ENCODE data around the gene CHMP5.

CHMP5 gene

DNA sequence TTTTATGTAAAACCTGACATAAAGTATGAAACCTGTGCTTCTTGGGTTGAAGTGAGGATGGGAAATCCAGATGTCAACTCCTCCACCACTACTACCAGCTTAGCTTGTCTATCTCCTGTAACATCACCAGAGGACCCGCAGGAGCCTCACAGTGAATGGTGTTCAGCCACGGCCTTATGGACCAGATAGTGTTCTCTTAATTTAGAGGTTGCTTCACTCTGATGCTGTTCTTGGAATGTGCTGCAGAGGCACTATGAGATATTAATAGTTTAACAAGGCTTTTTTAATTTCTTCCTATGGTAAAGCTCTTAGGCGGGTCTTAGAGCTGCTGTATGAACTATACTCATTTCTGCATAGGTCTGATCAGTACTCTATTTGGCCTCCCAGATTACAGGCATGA lies 53.4 kb downstream of the CHMP5 start:
- DNase-seq (ENCODE audit: low read depth): no peak

DNA sequence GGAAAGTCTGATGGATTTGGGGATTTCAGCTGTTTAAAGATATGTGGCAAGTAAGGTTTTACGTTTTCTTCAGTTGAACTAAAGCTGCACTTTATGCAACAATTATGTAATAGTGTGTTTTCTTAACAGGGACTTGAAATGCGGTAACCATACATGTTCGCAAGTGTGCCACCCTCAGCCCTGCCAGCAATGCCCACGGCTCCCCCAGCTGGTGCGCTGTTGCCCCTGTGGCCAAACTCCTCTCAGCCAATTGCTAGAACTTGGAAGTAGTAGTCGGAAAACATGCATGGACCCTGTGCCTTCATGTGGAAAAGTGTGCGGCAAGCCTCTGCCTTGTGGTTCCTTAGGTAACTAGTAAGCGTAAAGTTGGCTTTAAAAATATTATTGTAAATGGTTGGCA lies 53.9 kb downstream of the CHMP5 start:
- DNase-seq (ENCODE audit: low read depth): no peak

GRCh38 chr9:33320230-33320567 lies 55.4 kb downstream of the CHMP5 start:
- no peak for DNase-seq (ENCODE audit: low read depth)

DNA sequence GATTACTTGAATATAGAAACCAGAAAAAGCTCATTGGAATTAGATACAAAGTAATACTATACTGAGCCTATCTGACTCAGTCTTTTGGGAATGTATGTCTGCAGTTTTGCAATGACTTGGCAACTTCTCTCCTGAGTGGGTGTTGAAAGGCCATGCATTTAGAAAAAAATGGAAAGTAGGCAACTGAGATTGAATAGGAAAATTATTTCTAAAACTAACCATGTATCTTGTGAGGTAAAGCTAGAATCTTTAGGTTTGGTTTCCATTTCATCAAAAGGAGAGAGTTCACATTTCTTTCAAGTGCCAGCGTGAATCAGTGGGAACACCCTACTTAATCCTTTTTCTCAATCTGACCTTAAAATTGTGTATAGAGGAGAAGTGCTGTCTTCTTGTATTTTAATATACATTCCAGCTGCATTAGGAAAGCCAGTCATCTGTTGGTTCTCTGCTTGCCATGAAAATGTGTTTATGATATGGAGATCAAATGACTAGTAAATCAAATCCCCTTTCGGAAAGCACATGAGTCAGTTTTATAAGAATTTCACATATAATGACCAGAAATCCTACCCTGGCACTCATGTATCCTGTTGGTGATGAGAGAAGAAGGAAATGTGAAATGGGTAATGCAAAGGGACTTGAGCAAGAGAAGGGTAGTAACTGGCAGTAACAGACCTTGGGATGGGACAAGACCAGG lies 55.9 kb downstream of the CHMP5 start:
- peak; percentile 91 for DNase-seq (ENCODE audit: low read depth)

DNA sequence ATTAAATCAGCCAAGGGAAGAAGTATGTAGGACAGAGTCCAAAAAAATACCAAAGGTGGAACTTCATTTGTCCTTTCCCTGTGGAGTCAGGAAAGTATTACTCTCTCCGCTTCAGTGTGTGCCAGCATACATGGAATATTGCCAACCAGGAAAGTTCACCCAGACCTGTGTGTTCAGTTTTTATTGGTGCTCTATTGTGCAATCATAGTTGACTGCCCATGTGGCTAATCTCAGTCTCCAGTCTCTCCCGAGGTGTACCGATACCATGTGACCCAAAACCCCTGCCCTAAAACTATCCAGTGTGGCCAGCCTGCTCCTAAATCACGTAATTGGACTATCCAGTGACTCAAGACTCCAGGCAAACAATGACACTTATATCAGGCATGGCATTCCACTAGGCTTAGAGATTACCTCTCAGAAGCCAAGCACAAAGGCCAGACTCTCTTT lies 64.3 kb downstream of the CHMP5 start:
- no peak for DNase-seq (ENCODE audit: low read depth)

DNA sequence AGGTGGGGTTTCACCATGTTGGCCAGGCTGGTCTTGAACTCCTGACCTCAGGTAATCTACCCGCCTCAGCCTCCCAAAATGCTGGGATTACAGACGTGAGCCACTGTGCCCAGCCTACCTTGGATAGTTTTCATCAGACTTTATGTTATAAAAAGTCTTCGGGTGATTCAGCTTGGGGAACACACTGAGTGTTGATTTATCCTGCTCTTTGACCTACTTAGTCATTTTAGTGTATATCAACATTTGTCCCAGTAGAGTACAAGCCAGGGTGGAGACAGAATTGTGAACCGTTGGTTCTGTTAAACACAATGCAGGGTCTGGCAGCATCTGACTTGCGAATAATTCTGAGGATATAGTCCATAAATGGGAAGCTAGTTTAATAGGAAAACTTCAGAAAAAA lies 65.1 kb downstream of the CHMP5 start:
- no peak for DNase-seq (ENCODE audit: low read depth)

DNA sequence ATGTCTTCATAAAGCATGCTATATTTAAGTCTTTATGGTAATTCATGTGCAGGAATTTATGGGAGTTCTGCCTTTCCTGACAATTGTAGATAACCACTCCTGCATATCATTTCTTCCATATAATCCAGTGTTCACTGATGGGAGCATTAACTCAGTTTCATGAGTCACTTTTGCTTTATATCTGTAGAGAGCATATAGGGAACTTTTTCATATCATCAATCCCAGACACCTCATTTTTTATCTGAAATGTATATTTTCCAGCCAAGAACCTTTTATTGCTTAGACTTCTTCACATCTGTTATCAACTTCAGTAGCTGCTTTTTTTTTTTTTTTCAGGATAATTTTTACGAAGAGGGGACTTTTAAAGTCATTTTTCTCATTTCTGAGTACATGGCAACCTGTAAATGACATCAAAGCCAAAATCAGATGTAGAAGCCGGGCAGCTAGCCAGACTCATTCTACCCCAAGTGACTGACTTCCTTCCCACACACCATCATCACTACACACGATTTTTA lies 66.6 kb downstream of the CHMP5 start:
- DNase-seq (ENCODE audit: low read depth): no peak
